Astrocyte (in vitro differentiated cells and primary cell): ENCODE results near the gene MED9.

Experiments used
- CTCF ChIP-seq: IDR thresholded peaks from 2 replicates; pipeline ENCODE4 v1.5.1; 2011; ENCODE audit warnings: low read depth, mild to moderate bottlenecking, inconsistent platforms, low read length, moderate library complexity; ENCODE audit not compliant: insufficient read depth
- EZH2 ChIP-seq: IDR thresholded peaks from 2 replicates; pipeline ENCODE4 v1.6.1; 2012; ENCODE audit warnings: mild to moderate bottlenecking, low read length, inconsistent platforms; ENCODE audit not compliant: insufficient read depth

DNA sequence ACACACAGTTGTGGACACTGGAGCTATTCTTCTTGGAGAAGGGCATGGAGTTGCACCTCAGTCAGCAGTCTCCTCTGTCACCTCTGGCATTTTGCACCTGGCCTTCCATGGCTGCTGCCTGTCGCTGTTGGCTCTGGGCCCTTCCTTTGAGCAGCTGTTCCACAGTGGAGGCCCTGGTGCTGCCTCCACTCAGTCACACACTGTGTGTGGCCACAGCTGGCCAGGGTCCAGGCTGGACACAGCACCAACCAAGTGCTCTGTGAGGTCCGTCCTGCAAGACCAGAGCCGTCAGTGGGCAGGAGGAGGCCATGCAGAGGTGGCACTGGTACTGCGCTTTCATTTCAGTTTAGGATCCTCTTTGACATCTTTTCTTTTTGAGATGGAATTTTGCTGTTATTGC lies 21.6 kb upstream of the MED9 start:
- TF ChIP-seq CTCF, result no peak
- TF ChIP-seq EZH2, result no peak
